Stimulated activated CD4-positive, alpha-beta T cell treated with anti-CD3 and anti-CD28 coated beads, Interleukin-1b, Interleukin-23, amount 100 ng/mL, for 48 hours (primary cell): Measurements from ENCODE around the gene MAB21L2.

Experiments
- DNase-seq: peaks from one replicate; pipeline ENCODE4 v3.0.0-alpha.2; 2020

Gene MAB21L2

GRCh38 chr4:150578745-150579501, 3.0 kb upstream of the MAB21L2 start:
- no peak for DNase-seq

DNA sequence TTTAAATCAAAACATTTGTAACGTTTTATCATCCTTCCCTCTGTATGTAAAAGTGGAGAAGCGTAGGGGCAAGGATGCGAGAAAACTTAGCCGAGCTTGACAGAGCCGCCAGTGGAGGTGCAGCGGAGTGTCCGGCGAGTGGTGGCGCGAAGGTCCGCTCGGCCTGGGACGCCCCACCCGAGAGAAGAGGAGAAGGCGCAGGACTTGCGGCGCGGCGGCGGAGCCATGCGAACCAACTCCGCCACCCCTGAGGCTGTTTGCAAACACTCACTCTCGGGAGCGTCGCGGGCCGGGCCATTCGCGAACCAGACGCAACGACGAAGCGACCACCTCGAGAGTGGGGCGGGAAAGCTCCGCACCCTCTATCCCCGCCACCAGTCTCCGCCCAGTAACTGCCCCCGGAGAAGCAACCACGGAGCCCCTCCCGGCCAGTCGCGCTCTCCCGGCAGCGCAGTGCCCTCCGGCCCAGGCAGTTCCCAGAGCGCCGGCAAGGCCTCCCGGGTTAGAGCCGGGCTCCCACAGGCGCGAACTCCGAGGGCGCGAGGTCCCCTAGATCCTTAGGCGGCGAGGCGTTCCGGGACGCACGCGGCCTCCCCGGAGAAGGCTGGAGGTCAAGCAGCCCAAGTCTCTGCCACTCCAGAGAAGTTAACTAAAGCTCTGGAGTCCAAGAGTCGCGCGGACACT, 2.3 kb upstream of the MAB21L2 start:
- DNase-seq = no peak

DNA sequence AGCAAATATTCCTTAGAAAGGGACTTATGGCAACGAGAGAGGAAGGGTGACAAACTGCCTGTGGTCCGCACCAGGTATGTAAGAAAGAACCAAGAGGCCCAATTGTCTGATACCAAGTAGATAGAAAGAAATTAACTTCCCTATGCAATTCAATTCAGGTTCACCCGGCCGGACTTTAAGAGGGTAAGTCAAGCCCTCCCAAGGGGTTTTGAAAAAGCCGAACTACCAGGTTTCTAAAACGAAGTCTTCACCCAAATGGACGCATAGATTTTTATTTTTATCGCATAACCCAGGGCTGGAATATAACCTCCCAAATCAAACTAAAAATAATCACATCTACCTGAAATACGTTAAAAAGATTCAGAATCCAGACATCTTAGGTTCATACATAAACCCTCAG, 1.6 kb upstream of the MAB21L2 start:
- DNase-seq = no peak

DNA sequence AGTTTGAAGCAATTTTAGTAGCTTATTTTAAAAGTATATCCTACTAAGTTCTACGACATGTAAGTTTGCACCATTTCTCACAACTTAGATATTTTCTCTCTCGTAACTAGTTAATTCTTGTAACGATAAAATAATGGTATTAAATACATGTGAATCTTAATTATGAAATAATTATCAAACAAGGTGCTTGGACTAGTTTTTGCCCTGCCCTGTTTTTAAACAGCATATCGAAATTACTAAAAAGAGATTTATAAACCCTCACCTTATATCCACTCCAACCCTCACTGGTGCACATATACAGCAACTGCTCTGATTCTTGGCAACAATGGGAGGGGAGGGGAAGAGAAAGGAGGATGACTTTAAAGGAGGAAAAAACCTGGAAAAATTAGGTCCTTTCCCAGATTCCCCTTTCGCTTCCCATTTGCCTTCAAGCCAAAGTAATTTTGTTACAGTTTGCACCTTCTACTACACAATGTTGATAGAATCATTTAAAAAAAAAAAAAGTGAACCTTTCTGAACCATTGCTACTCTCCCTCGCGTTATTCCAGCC, 820 bp upstream of the MAB21L2 start:
- no peak for DNase-seq

DNA sequence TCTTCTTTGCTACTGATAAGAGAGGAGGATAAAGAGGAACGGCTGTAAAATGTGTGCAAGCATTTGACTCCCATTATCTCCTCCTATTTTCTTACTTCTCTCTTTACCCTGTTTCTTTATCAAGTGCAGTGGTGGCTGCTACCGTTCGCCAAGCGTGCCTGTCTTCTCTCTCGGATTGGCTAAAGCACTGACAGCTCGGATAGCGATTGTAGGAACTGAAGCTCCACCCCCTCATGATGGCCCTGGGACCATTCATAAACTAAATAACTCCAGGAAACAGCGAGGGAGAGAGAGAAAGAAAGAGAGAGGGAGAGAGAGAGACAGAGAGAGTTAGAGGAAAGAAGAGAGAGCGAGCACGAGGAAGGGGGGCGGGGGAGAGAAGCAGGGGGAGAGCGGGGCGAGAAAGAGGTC, 305 bp upstream of the MAB21L2 start:
- no peak for DNase-seq

DNA sequence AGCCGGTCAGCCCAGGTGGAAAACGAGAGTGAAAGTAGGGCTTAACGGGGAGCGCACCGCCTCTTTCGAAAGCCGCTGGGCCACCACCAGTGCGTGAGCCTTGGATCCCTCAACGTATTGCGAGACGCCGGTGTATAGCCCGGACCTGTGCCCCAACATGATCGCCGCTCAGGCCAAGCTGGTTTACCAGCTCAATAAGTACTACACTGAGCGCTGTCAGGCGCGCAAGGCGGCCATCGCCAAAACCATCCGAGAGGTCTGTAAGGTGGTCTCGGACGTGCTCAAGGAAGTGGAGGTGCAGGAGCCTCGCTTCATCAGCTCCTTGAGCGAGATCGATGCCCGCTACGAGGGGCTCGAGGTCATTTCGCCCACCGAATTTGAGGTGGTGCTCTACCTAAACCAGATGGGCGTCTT, 929 bp downstream of the MAB21L2 start:
- DNase-seq = no peak

DNA sequence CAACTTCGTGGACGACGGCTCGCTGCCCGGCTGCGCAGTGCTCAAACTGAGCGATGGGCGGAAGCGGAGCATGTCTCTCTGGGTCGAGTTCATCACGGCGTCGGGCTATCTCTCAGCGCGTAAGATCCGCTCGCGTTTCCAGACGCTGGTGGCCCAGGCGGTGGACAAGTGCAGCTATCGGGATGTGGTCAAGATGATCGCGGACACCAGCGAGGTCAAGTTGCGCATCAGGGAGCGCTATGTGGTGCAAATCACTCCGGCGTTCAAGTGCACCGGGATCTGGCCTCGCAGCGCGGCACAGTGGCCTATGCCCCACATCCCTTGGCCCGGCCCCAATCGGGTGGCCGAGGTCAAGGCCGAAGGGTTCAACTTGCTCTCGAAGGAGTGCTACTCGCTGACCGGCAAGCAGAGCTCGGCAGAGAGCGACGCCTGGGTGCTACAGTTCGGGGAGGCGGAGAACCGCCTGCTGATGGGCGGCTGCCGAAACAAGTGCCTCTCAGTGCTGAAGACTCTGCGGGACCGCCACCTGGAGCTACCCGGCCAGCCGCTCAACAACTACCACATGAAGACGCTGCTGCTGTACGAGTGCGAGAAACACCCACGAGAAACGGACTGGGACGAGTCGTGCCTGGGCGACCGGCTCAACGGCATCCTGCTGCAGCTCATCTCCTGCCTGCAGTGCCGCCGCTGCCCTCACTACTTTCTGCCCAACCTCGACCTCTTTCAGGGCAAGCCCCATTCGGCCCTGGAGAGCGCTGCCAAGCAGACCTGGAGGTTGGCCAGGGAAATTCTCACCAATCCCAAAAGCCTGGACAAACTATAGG, 1.5 kb downstream of the MAB21L2 start:
- no peak for DNase-seq

DNA sequence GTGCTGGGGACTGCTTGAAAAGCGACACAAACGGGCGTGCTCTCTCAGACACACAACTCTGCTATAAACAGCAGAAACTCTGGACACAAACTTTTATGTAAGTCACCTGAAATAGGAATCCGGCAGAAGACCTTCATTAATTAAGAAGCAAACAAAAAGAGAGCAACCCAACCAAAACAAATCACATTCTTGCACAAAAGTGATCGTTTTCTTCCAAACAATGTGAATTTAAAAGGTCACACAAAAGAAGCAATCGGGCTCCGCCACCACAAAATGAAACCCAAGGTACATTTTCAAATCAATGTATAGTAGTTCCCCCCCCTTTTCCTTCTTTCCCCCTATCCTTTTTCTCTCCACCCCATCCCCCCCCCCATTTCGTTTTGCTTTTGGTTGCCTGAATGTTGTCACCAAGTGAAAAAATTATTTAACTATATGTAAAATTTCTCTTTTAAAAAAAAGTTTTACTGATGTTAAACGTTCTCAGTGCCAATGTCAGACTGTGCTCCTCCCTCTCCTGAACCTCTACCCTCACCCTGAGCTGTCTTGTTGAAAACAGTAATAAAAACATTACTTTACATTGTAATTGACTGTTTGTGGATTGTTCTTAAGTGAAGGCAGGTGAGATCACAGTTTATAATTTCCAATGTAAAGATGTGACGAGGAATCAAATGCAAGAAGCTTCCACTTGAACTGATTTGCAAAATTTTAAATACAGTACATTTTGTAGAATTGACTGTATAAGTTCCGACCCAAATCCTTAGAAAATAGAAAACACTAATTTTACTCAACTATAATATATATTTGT, 2.4 kb downstream of the MAB21L2 start:
- DNase-seq = no peak

GRCh38 chr4:150585611-150586010, 3.7 kb downstream of the MAB21L2 start:
- no peak for DNase-seq

- no peak for DNase-seq
Observed at GRCh38 chr4:150586162-150586810, 4.3 kb downstream of the MAB21L2 start.

GRCh38 chr4:150588316-150588715, 6.4 kb downstream of the MAB21L2 start:
- no peak for DNase-seq

GRCh38 chr4:150589157-150589556, 7.2 kb downstream of the MAB21L2 start:
- no peak for DNase-seq

DNA sequence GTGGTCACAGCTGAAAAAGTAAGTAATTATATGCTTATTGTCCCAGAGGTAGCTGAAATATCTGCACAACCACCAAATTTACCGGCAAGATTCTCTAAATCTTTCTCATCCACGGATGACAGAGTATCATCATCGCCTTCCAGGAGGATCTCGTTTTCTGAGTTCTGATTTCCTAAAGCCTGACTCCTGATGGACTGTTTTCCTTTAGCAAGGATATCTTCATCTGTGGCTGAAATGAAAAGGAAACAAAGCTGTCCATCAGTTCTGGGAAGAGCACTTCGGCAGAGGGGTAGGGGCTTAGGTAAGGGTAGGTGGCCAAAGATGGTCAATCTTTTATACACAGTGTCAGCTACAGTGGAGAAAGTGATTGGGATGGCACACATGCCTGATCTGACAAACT, 8.7 kb downstream of the MAB21L2 start:
- no peak for DNase-seq

GRCh38 chr4:150591406-150591805, 9.5 kb downstream of the MAB21L2 start:
- no peak for DNase-seq

DNA sequence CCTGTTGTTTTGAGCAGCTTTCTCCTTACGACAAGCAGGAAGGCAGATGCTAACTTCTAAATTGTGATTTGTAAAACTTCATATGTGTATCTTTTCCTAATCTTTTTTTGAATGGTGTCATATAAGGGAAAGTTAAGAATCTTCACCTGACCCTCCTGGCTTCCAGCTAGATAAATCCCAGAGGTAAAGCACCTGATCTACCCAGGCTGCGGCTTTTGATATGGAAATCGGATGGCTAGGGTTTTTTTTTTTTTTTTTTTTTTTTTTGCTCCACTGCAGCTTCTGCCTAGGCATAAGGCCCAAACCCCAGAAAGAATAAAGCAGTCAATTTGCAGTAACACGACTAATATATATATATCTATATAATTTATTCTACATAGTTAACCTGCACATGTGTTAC, 10.0 kb downstream of the MAB21L2 start:
- DNase-seq = no peak

DNA sequence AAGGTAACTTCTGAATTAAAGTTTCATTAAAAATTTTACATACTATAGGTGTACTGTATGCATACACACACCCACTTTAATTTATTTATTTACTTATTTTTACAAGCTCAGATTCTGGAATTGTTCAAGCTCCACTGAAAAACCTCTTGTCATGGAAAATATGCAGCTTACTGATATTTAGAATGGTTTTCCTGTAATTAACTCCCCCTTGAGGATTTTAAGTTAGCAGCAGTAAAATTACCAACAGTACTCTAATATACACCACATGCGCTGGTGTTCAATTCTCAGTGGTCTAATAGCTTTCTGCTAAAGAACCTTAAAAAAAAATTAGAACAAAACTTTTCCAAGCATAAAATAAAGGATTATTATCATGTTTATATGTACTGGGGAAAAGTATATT, 12.0 kb downstream of the MAB21L2 start:
- no peak for DNase-seq

DNA sequence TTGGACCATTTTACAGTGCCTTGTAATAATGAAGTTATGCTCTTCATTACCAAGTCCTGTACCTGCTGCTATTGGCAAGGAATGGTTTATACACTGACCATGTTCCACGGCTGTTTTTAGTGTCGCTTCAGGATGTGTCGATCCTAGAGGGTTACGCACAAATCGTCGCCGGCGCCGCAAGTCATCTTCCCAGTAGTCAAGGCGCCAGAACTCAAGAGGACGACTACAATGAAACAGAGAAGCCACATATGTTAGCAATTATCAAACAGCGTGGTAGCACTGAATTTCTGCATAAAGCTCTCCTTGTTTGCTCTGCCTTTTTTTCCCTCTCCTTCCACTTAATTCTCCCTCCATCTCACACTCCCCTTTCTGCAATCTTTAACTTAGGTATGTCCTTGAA, 17.0 kb downstream of the MAB21L2 start:
- no peak for DNase-seq

DNA sequence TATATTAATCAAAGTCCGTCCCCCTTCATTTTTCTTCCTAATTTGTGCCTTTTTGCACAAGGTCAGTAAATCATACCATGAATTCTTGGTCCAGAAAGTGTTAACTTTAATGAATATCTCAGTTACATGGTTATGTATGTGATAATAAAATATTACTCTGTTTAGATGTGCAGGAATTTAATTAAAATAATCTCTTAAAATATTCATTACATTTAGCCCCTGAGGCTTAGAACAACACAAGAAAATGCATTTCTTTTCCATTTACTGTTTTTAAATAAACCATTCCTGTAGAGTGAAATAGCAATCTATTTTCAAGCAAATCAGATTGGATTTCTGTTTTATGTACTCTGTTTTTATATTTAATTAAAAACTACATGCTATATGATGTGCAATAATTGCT, 17.6 kb downstream of the MAB21L2 start:
- DNase-seq = no peak

DNA sequence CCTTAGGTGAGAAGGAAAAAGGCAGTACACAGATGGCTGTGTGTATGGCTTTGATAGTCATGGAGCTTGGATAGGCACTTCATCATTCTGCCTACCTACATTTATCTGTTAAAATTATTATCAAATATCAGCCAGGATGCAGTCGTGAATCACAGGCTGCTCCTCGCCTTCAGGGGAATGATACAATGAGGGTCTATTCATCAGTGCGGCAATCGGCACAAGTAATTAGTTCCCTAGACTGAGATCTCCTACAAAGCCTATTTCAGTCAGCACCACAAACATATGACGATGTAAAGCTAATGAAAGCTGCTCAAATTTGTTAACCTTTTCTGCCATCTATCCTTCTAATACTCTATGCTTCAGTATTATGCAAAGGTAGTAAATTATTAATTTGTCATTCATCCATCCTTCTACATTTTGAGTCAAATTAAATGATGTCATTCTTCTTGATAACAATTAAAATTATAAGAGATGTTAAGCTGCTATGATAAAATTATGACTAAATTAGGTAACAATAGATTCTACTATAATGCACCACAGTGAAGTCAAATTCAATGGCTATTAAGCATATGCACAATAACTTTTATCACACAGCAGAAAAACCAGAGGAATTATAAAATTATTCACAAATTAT, 19.0 kb downstream of the MAB21L2 start:
- DNase-seq = no peak

DNA sequence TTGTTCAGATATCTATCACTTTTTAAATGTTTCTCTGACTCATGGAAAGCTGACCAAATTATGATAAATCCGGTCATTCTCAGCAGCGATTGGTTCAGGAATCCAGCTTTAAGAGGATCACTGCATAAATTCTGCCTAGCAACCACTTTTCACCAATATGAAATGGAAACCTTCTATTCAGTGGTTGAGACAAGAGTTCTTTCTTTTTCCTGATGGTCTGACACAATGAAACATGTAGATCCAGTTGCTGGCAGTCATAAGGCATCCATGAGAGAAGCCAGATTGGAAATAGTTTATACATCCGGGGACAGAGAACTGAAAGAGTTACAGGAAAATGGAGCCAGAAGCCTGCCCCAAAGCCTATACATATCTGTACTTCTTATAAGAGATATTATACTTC, 27.2 kb downstream of the MAB21L2 start:
- no peak for DNase-seq

DNA sequence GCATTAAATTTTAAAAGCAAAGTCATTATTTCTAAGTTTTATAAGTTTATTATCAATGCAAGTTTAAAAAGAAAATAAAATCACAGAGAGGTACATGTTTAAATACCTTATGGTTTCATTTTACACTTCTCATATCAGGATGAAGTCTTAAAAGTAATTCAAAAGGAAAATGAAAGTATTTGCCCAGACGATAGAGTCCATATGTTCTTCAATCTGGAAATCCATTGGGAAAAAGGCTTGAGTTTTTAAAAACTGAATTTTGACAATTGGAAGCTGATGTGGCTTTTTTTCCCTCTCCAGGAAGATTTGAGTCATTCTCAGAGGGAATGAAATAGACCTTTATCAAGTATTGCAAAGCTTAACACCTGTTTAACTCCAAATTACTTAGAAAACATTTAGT, 37.1 kb downstream of the MAB21L2 start:
- DNase-seq = no peak

DNA sequence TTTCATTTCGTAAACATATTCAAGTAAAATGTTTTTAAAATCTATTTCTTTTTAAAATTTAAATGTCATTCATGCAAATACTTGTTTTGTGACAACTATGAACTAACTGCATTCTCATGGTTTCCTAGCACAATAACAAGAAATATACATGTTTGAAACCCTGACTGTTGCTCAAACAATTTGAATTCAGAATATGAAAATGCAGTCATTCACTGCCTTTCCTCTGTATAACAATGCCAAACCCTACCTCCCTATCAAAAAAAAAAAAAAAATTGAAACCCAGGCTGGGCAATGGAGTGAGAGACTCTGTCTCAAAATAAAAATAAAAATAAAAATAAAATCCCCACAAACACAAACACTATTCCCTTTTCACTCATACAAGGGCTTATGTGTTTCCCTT, 42.1 kb downstream of the MAB21L2 start:
- no peak for DNase-seq
